H9 (cell line): Measurements from ENCODE around the gene TMEM135. TPM values are rescaled to one million over a fixed set of nuclear protein-coding genes. Genes with fewer than 3 reads are reported as not detected.

Experiments
- DNase-seq: peaks from one replicate; pipeline ENCODE4 v3.0.0-alpha.2; 2017
- H2AFZ ChIP-seq: one replicate; pipeline ENCODE4 v1.6.1; 2013; ENCODE audit warnings: mild to moderate bottlenecking, low read length, control low read depth, moderate library complexity
- H2AK5ac ChIP-seq: 2 replicates; pipeline ENCODE4 v1.6.1; 2013; ENCODE audit warnings: low read length, control low read depth, mixed read lengths; ENCODE audit not compliant: insufficient read length
- H2BK120ac ChIP-seq: one replicate; pipeline ENCODE4 v1.6.1; 2013; ENCODE audit warnings: low read depth, mild to moderate bottlenecking, low read length, control low read depth, inconsistent platforms; ENCODE audit not compliant: poor library complexity, severe bottlenecking
- H2BK12ac ChIP-seq: 2 replicates; pipeline ENCODE4 v1.6.1; 2013; ENCODE audit warnings: low read length, control low read depth, mixed read lengths, low read depth; ENCODE audit not compliant: insufficient read length
- H2BK15ac ChIP-seq: 2 replicates; pipeline ENCODE4 v1.6.1; 2013; ENCODE audit warnings: low read depth, low read length, control low read depth
- H2BK20ac ChIP-seq: one replicate; pipeline ENCODE4 v1.6.1; 2013; ENCODE audit warnings: low read depth, mild to moderate bottlenecking, low read length, control low read depth, inconsistent platforms; ENCODE audit not compliant: poor library complexity, severe bottlenecking
- H2BK5ac ChIP-seq: 2 replicates; pipeline ENCODE4 v1.6.1; 2013; ENCODE audit warnings: low read length, control low read depth, mixed read lengths; ENCODE audit not compliant: insufficient read length
- H3K14ac ChIP-seq: 2 replicates; pipeline ENCODE4 v1.6.1; 2013; ENCODE audit warnings: low read length, control low read depth; ENCODE audit not compliant: insufficient read depth
- H3K18ac ChIP-seq: 2 replicates; pipeline ENCODE4 v1.6.1; 2013; ENCODE audit warnings: low read depth, mild to moderate bottlenecking, mixed read lengths, low read length, control low read depth; ENCODE audit not compliant: insufficient read length
- H3K23ac ChIP-seq: 2 replicates; pipeline ENCODE4 v1.6.1; 2013; ENCODE audit warnings: low read length, control low read depth, mixed read lengths, low read depth; ENCODE audit not compliant: insufficient read length
- H3K23me2 ChIP-seq: 2 replicates; pipeline ENCODE4 v1.6.1; 2013; ENCODE audit warnings: low read depth, mild to moderate bottlenecking, mixed read lengths, low read length, control low read depth; ENCODE audit not compliant: insufficient read length, poor library complexity, severe bottlenecking
- H3K27ac ChIP-seq: 2 replicates; pipeline ENCODE4 v1.5.1; 2013; ENCODE audit warnings: low read length, control low read depth, mixed read lengths, low read depth; ENCODE audit not compliant: insufficient read length
- H3K27me3 ChIP-seq: 2 replicates; pipeline ENCODE4 v1.6.1; 2013; ENCODE audit warnings: low read length, control low read depth, inconsistent platforms; ENCODE audit not compliant: insufficient read depth
- H3K4ac ChIP-seq: 2 replicates; pipeline ENCODE4 v1.6.1; 2013; ENCODE audit warnings: low read depth, mild to moderate bottlenecking, control low read depth, inconsistent platforms, low read length, moderate library complexity
- H3K4me1 ChIP-seq: 2 replicates; pipeline ENCODE4 v1.6.1; 2013; ENCODE audit warnings: low read length, control low read depth, inconsistent platforms; ENCODE audit not compliant: insufficient read depth
- H3K4me2 ChIP-seq: 2 replicates; pipeline ENCODE4 v1.6.1; 2013; ENCODE audit warnings: low read length, control low read depth, mixed read lengths; ENCODE audit not compliant: insufficient read length, insufficient read depth
- H3K56ac ChIP-seq: 2 replicates; pipeline ENCODE4 v1.6.1; 2013; ENCODE audit warnings: low read depth, mild to moderate bottlenecking, mixed read lengths, low read length, control low read depth; ENCODE audit not compliant: insufficient read length
- H3K79me1 ChIP-seq: 2 replicates; pipeline ENCODE4 v1.6.1; 2013; ENCODE audit warnings: low read depth, mild to moderate bottlenecking, moderate library complexity, low read length, control low read depth, inconsistent platforms; ENCODE audit not compliant: insufficient read depth, poor library complexity, severe bottlenecking
- H3K79me2 ChIP-seq: 2 replicates; pipeline ENCODE4 v1.6.1; 2013; ENCODE audit warnings: low read length, control low read depth, inconsistent platforms; ENCODE audit not compliant: insufficient read depth
- H3K9ac ChIP-seq: 2 replicates; pipeline ENCODE4 v1.6.1; 2013; ENCODE audit warnings: low read length, control low read depth, mixed read lengths; ENCODE audit not compliant: insufficient read length; ENCODE audit errors: extremely low read depth
- H3K9me3 ChIP-seq: one replicate; pipeline ENCODE4 v1.6.1; 2013; ENCODE audit warnings: low read depth, low read length, inconsistent platforms; ENCODE audit not compliant: control insufficient read depth
- H3T11ph ChIP-seq: one replicate; pipeline ENCODE4 v1.6.1; 2013; ENCODE audit warnings: mild to moderate bottlenecking, low read length, control low read depth, inconsistent platforms
- H4K20me1 ChIP-seq: one replicate; pipeline ENCODE4 v1.6.1; 2013; ENCODE audit not compliant: control insufficient read depth, insufficient read length, insufficient read depth
- H4K5ac ChIP-seq: 2 replicates; pipeline ENCODE4 v1.6.1; 2013; ENCODE audit warnings: low read depth, mild to moderate bottlenecking, mixed read lengths, low read length, control low read depth; ENCODE audit not compliant: insufficient read length
- H4K8ac ChIP-seq: replicated peaks from 2 replicates; pipeline ENCODE4 v1.6.1; 2013; ENCODE audit warnings: low read length, control low read depth, mixed read lengths, low read depth; ENCODE audit not compliant: insufficient read length
- H4K91ac ChIP-seq: 2 replicates; pipeline ENCODE4 v1.6.1; 2013; ENCODE audit warnings: low read depth, mild to moderate bottlenecking, moderate library complexity, mixed read lengths, low read length, control low read depth; ENCODE audit not compliant: insufficient read length
- H3K27ac Mint-ChIP-seq, 3 experiments: 2 replicates in 2 of 3; 3 replicates in 1 of 3; pipeline ENCODE4 v1.8.0; 2020 to 2021; ENCODE audit warnings: mixed read lengths in 3 of 3, mild to moderate bottlenecking in 1 of 3, moderate library complexity in 1 of 3
- H3K27me3 Mint-ChIP-seq: 2 replicates; pipeline ENCODE4 v1.8.0; 2021; ENCODE audit warnings: low read depth, mild to moderate bottlenecking, moderate library complexity, mixed read lengths
- H3K36me3 Mint-ChIP-seq, 3 experiments: 2 replicates in 2 of 3; 3 replicates in 1 of 3; pipeline ENCODE4 v1.8.0; 2020 to 2021; ENCODE audit warnings: low read depth in 3 of 3, mixed read lengths in 3 of 3; ENCODE audit not compliant: insufficient read depth in 1 of 3
- H3K4me1 Mint-ChIP-seq, 2 experiments: 2 replicates each; pipeline ENCODE4 v1.8.0; 2020; ENCODE audit warnings: mixed read lengths in 2 of 2
- H3K4me3 Mint-ChIP-seq, 2 experiments: 2 replicates in 1 of 2; 3 replicates in 1 of 2; pipeline ENCODE4 v1.8.0; 2020 to 2021; ENCODE audit warnings: mild to moderate bottlenecking in 2 of 2, mixed read lengths in 2 of 2, moderate library complexity in 1 of 2
- H3K9me3 Mint-ChIP-seq, 2 experiments: 2 replicates in 1 of 2; 3 replicates in 1 of 2; pipeline ENCODE4 v1.8.0; 2020; ENCODE audit warnings: mild to moderate bottlenecking in 2 of 2, mixed read lengths in 2 of 2, moderate library complexity in 1 of 2
- total RNA-seq: library from RNA; stranded (reverse); gene quantifications from 2 replicates; pipeline ENCODE4 v1.2.1, GENCODE V29; 2021
- TF ChIP-seq, protein P1 (sequence below): fragments of 200-600 bp; sonication (generic); conservative IDR thresholded peaks from 3 replicates; pipeline ENCODE4 v1.8.0; 2021; ENCODE audit warnings: antibody characterized with exemption, mild to moderate bottlenecking

Gene TMEM135
- total RNA-seq, 1 experiment from 2014 or later: 25.2 TPM

DNA sequence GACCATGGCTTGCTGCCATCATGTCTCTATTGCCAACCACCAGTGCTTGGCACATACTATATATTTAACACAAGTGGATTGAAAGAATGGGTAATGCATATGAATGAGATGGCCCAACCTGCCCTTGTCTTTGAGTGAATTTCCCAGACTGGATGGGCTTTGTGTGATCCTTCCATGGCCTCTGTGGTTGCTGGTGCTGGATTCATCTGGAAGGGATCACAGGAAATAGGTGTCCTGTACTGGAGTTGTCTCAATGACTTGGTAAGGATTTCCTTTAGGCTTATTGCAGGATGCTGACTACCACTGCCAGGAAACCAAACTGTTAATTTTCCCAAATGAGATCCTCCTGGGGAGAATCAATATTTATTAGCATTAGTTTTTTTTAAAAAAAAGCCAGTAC is 328.6 kb downstream of the TMEM135 start:
- H3K4me1 Mint-ChIP-seq: peaks cover 26 to 39% of the 10 kb centered on the region in 2 experiments
- no peak overlapping the region for H2BK15ac ChIP-seq
- no peak overlapping the region for H4K91ac ChIP-seq
- H3K79me2 ChIP-seq: no peaks in the 10 kb centered on the region
- no peak overlapping the region for H2BK5ac ChIP-seq
- no peak overlapping the region for H3K9ac ChIP-seq
- H2BK12ac ChIP-seq: no peak overlapping the region
- H3K27ac ChIP-seq: no peak overlapping the region
- no peak for DNase-seq
- H3K4me3 Mint-ChIP-seq: no peak overlapping the region
- no peak overlapping the region for H3K4ac ChIP-seq
- no peak overlapping the region for H3K4me2 ChIP-seq
- no peak overlapping the region for H3K14ac ChIP-seq
- no peaks in the 10 kb centered on the region for H3K79me1 ChIP-seq
- TF ChIP-seq, protein P1, sequence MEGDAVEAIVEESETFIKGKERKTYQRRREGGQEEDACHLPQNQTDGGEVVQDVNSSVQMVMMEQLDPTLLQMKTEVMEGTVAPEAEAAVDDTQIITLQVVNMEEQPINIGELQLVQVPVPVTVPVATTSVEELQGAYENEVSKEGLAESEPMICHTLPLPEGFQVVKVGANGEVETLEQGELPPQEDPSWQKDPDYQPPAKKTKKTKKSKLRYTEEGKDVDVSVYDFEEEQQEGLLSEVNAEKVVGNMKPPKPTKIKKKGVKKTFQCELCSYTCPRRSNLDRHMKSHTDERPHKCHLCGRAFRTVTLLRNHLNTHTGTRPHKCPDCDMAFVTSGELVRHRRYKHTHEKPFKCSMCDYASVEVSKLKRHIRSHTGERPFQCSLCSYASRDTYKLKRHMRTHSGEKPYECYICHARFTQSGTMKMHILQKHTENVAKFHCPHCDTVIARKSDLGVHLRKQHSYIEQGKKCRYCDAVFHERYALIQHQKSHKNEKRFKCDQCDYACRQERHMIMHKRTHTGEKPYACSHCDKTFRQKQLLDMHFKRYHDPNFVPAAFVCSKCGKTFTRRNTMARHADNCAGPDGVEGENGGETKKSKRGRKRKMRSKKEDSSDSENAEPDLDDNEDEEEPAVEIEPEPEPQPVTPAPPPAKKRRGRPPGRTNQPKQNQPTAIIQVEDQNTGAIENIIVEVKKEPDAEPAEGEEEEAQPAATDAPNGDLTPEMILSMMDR: no peak
- no peaks in the 10 kb centered on the region for H3K9me3 ChIP-seq
- H4K5ac ChIP-seq: no peak overlapping the region
- no peak overlapping the region for H2BK20ac ChIP-seq
- no peak overlapping the region for H4K8ac ChIP-seq
- no peak overlapping the region for H3K56ac ChIP-seq
- no peaks in the 10 kb centered on the region for H3K9me3 Mint-ChIP-seq
- H3K23me2 ChIP-seq: no peaks in the 10 kb centered on the region
- no peaks in the 10 kb centered on the region for H3K27me3 Mint-ChIP-seq
- H2AK5ac ChIP-seq: no peak overlapping the region
- no peak overlapping the region for H3K27ac Mint-ChIP-seq
- no peaks in the 10 kb centered on the region for H4K20me1 ChIP-seq
- no peak overlapping the region for H3K23ac ChIP-seq
- H3T11ph ChIP-seq: no peak overlapping the region
- no peaks in the 10 kb centered on the region for H3K27me3 ChIP-seq
- H2AFZ ChIP-seq: no peak overlapping the region
- H3K4me1 ChIP-seq: peaks cover 9% of the 10 kb centered on the region; the same call in 1 of the 2 replicates
- no peaks in the 10 kb centered on the region; a peak in 1 of 7 replicates for H3K36me3 Mint-ChIP-seq
- H3K18ac ChIP-seq: no peak overlapping the region
- H2BK120ac ChIP-seq: no peak overlapping the region
